ENCODE data around the gene CDK14. TPM values are rescaled to one million over a fixed set of nuclear protein-coding genes. Genes with fewer than 3 reads are reported as not detected.

The CDK14 gene
- total and polyA plus RNA-seq, 2 of the 8 experiments (the other 6 are each of a cell fraction or from before 2014, with no cell fraction given) = 5.5 to 47.3 TPM

DNA sequence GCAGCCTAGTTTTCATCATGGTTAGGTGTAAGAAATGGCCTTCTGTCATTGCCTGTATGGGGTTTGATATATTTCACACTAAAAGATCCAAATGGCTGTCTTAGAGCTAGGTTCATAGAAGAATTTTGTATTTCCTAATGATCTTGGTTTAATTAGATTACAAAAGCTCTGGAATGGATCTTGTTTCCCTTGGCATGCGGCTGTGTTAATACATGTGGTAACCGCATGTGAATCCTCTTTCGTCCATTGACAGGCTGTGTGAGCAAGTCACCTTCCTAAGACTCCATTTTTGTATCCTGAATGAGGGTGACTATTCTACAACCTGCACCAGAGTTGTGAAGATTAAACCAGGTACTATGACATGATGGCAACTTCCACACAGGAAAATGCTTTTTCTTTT is 655.8 kb downstream of the CDK14 start:
- Histone ChIP-seq H3K36me3 (ENCODE audit: control insufficient read depth in 2 of 4, insufficient read depth in 4 of 4, low read length in 3 of 4) (no peaks in the 10 kb centered on the region), H2BK20ac (ENCODE audit: low read length) (no peak overlapping the region), H3K4me1 (replicated peaks in 1 of 4; ENCODE audit: control insufficient read depth in 3 of 4, insufficient read depth in 4 of 4, low read length in 3 of 4) (no peaks in the 10 kb centered on the region), H2AK5ac (ENCODE audit: low read depth, low read length) (no peak overlapping the region), H3K23me2 (ENCODE audit: low read depth, low read length) (no peaks in the 10 kb centered on the region), H3K9me3 (ENCODE audit: insufficient read depth in 2 of 2, low read depth in 1 of 2, low read length in 1 of 2) (no peaks in the 10 kb centered on the region), H4K5ac (ENCODE audit: insufficient read length, low read depth, low read length) (no peak overlapping the region), H2BK120ac (replicated peaks; ENCODE audit: low read depth, low read length) (no peak overlapping the region), H3K14ac (ENCODE audit: insufficient read length) (no peak overlapping the region), H3K23ac (ENCODE audit: insufficient read length) (no peak overlapping the region), H3K18ac (ENCODE audit: extremely low read depth, low read length) (no peak overlapping the region), H4K8ac (ENCODE audit: extremely low read depth, insufficient read depth, low read length) (no peak overlapping the region), H3K79me1 (ENCODE audit: low read depth, low read length) (no peaks in the 10 kb centered on the region; the same call in 1 of the 2 replicates), H3K27me3 (replicated peaks in 1 of 4; ENCODE audit: control insufficient read depth in 3 of 4, extremely low read depth in 1 of 4, insufficient read depth in 3 of 4, low read length in 3 of 4) (no peaks in the 10 kb centered on the region), H2BK5ac (ENCODE audit: low read depth, low read length) (no peak overlapping the region), H2AFZ (ENCODE audit: low read length) (no peak overlapping the region), H4K20me1 (replicated peaks in 1 of 2; ENCODE audit: control insufficient read depth in 1 of 2, insufficient read depth in 2 of 2, low read length in 2 of 2) (no peaks in the 10 kb centered on the region), H3K9ac (replicated peaks in 1 of 4; ENCODE audit: extremely low read depth in 1 of 4, low read depth in 3 of 4, low read length in 3 of 4) (no peak overlapping the region), H3K79me2 (ENCODE audit: control insufficient read depth in 1 of 2, insufficient read depth in 2 of 2, low read length in 2 of 2) (no peaks in the 10 kb centered on the region), H3K4me3 (ENCODE audit: extremely low read depth in 1 of 4, insufficient read depth in 2 of 4, low read depth in 3 of 4, low read length in 4 of 4) (no peak overlapping the region), H3K4me2 (ENCODE audit: insufficient read depth in 1 of 2, low read depth in 2 of 2, low read length in 2 of 2) (no peak overlapping the region), H4K91ac (replicated peaks; ENCODE audit: insufficient read length, low read length) (no peak overlapping the region), H2BK15ac (ENCODE audit: low read length) (no peak overlapping the region), H3K27ac (ENCODE audit: low read depth, low read length) (no peak overlapping the region), H3K4ac (replicated peaks; ENCODE audit: insufficient read length, low read depth, low read length) (no peak overlapping the region), H2BK12ac (ENCODE audit: low read depth, low read length) (no peak overlapping the region), H3K56ac (replicated peaks; ENCODE audit: insufficient read length, low read depth, low read length) (no peak overlapping the region)
- FAIRE-seq (no peak), DNase-seq (ENCODE audit: low read depth in 1 of 2, low spot score in 2 of 2) (no peak)
- CTCF ChIA-PET (ENCODE audit: partially characterized antibody) = interaction anchor here (1.5 kb wide), 1 partner anchor 12 kb away, joined by 5 read pairs; no protein-coding TSS in a partner anchor
- WGBS, 2 experiments (ENCODE audit: extremely low coverage in 1 of 2, insufficient coverage in 1 of 2, insufficient read length in 1 of 2, insufficient replicate concordance in 2 of 2, low coverage in 1 of 2, low lambda C conversion rate in 2 of 2, missing lambda C conversion rate in 1 of 2) = 92% methylated on average over 3 of the region's 3 CpGs; no CpG with 5 or more reads in 1 of the 2 experiments
- POLR2A ChIA-PET (ENCODE audit: partially characterized antibody) = interaction anchor here (1.1 kb wide), 1 partner anchor 14 kb away, joined by 3 read pairs; no protein-coding TSS in a partner anchor
- TF ChIP-seq CTBP2 (IDR thresholded peaks at IDR 0.05; ENCODE audit: borderline replicate concordance, insufficient read depth, insufficient read length, low read length) = no peak
- no peak for TF ChIP-seq TEAD4 (IDR thresholded peaks at IDR 0.05; ENCODE audit: low read depth, low read length)
- no peak for TF ChIP-seq RAD21 (IDR thresholded peaks at IDR 0.05 in 1 of 2, conservative IDR thresholded peaks at IDR 0.05 in 1 of 2; ENCODE audit: low read depth in 2 of 2, low read length in 2 of 2)
- TF ChIP-seq POU5F1 (IDR thresholded peaks at IDR 0.05; ENCODE audit: low read depth, low read length) = no peak
